Endothelial cell of umbilical vein (primary cell): ENCODE measurements around the gene MID1IP1. TPM values are rescaled to one million over a fixed set of nuclear protein-coding genes. Genes with fewer than 3 reads are reported as not detected.

Experiments
- BruUV-seq: library from RNA; stranded (reverse); fragments of 400-500 nt; replicated peaks from 2 replicates; lab custom pipeline; 2021; lab: Mats Ljungman, UMichigan
- CTCF ChIA-PET: fragments of 300-600, 350-600 bp; sonication (Branson Sonifier 250); formaldehyde crosslinking; loops from one replicate; lab custom pipeline; 2021; ENCODE audit warnings: antibody characterized with exemption, inconsistent platforms; lab: Charles Lee
- POLR2A ChIA-PET: fragments of 300-600, 350-600 bp; sonication (Branson Sonifier 250); formaldehyde crosslinking; loops from one replicate; lab custom pipeline; 2021; ENCODE audit warnings: antibody characterized with exemption, inconsistent platforms; lab: Charles Lee
- DNase-seq: peaks from one replicate; pipeline ENCODE4 v3.0.0-alpha.2; 2011; ENCODE audit warnings: low read depth, low spot score
- FAIRE-seq: peaks from 2 replicates; lab custom pipeline; 2011; peaks lifted over from hg19 to GRCh38; lab: Jason Lieb, UNC
- H2AFZ ChIP-seq: 2 replicates; pipeline ENCODE4 v1.6.0; 2012; ENCODE audit warnings: low read depth, low read length, control low read depth, inconsistent platforms
- H3K27ac ChIP-seq: 2 replicates; pipeline ENCODE4 v1.5.1; 2011; ENCODE audit warnings: low read depth, mild to moderate bottlenecking, control low read depth, low read length, moderate library complexity; ENCODE audit not compliant: insufficient read depth
- H3K27me3 ChIP-seq, 2 experiments: 2 replicates each; pipeline versions ENCODE4 v1.6.0 to v1.6.1; 2011; ENCODE audit warnings: low read length in 2 of 2, mixed read lengths in 1 of 2; ENCODE audit not compliant: control insufficient read depth in 2 of 2, insufficient read depth in 2 of 2
- H3K36me3 ChIP-seq, 2 experiments: 2 replicates in 1 of 2; 3 replicates in 1 of 2; pipeline ENCODE4 v1.5.1; 2011; ENCODE audit warnings: low read length in 2 of 2, mild to moderate bottlenecking in 1 of 2, moderate library complexity in 1 of 2; ENCODE audit not compliant: control insufficient read depth in 2 of 2, insufficient read depth in 2 of 2; ENCODE audit errors: extremely low read depth in 1 of 2
- H3K4me1 ChIP-seq: 3 replicates; pipeline ENCODE4 v1.5.1; 2011; ENCODE audit warnings: mild to moderate bottlenecking, low read length; ENCODE audit not compliant: control insufficient read depth, insufficient read depth; ENCODE audit errors: extremely low read depth
- H3K4me2 ChIP-seq: 2 replicates; pipeline ENCODE4 v1.6.1; 2011; ENCODE audit warnings: low read length, control low read depth, mixed read lengths; ENCODE audit not compliant: insufficient read depth
- H3K4me3 ChIP-seq, 3 experiments: fragments of 200-600 bp in 1 of 3; sonication (generic), shearing (Covaris generic) in 1 of 3; replicated peaks in 1 of 3; 2 replicates each; pipeline ENCODE4 v1.5.1; 2011 to 2016; ENCODE audit warnings: control low read depth in 3 of 3, low read length in 3 of 3, mild to moderate bottlenecking in 2 of 3, inconsistent platforms in 1 of 3, low read depth in 1 of 3, moderate library complexity in 1 of 3; ENCODE audit not compliant: insufficient read depth in 1 of 3
- H3K79me2 ChIP-seq: 2 replicates; pipeline ENCODE4 v1.6.0; 2012; ENCODE audit warnings: low read length, inconsistent platforms; ENCODE audit not compliant: control insufficient read depth, insufficient read depth
- H3K9ac ChIP-seq: replicated peaks from 2 replicates; pipeline ENCODE3; 2011; ENCODE audit warnings: low read length, control low read depth; ENCODE audit not compliant: insufficient read depth; ENCODE audit errors: extremely low read depth
- H3K9me1 ChIP-seq: replicated peaks from 3 replicates; pipeline ENCODE4 v1.6.0; 2011; ENCODE audit warnings: mild to moderate bottlenecking, low read length; ENCODE audit not compliant: control insufficient read depth, insufficient read depth; ENCODE audit errors: extremely low read depth
- H3K9me3 ChIP-seq: replicated peaks from 2 replicates; pipeline ENCODE4 v1.5.1; 2012; ENCODE audit warnings: low read length, inconsistent platforms; ENCODE audit not compliant: control insufficient read depth, insufficient read depth
- H4K20me1 ChIP-seq: replicated peaks from 2 replicates; pipeline ENCODE3; 2011; ENCODE audit warnings: mild to moderate bottlenecking, low read length; ENCODE audit not compliant: control insufficient read depth, insufficient read depth; ENCODE audit errors: extremely low read depth
- CTCF ChIP-seq, 2 donors: IDR thresholded peaks; 1 replicate in 1 of 2; 2 replicates in 1 of 2; pipeline ENCODE4 v1.5.1; 2011; ENCODE audit warnings: low read length in 2 of 2, mild to moderate bottlenecking in 2 of 2, moderate library complexity in 2 of 2, control low read depth in 1 of 2, inconsistent platforms in 1 of 2, low read depth in 1 of 2; ENCODE audit not compliant: insufficient read depth in 1 of 2; ENCODE audit errors: extremely low read depth in 1 of 2
- EZH2 ChIP-seq: IDR thresholded peaks from 2 replicates; pipeline ENCODE4 v1.6.1; 2012; ENCODE audit warnings: borderline replicate concordance, low read depth, mild to moderate bottlenecking, moderate library complexity, low read length, inconsistent platforms; ENCODE audit not compliant: severe bottlenecking
- FOS ChIP-seq: IDR thresholded peaks from 2 replicates; pipeline ENCODE4 v1.6.1; 2011; ENCODE audit warnings: mild to moderate bottlenecking, low read length, moderate library complexity, borderline replicate concordance; ENCODE audit not compliant: insufficient read depth
- GATA2 ChIP-seq: IDR thresholded peaks from 2 replicates; pipeline ENCODE4 v1.7.0; 2011; ENCODE audit warnings: low read depth, mild to moderate bottlenecking, moderate library complexity, mixed read lengths, low read length; ENCODE audit not compliant: insufficient read length, insufficient read depth
- JUN ChIP-seq: IDR thresholded peaks from 2 replicates; pipeline ENCODE4 v1.6.1; 2011; ENCODE audit warnings: borderline replicate concordance, low read depth; ENCODE audit not compliant: insufficient read length, insufficient read depth
- MYC ChIP-seq: IDR thresholded peaks from one replicate; pipeline ENCODE4 v1.6.1; 2011; ENCODE audit warnings: mild to moderate bottlenecking, low read depth, low read length
- POLR2A ChIP-seq: IDR thresholded peaks from 2 replicates; pipeline ENCODE4 v1.6.1; 2012; ENCODE audit warnings: low read depth, mild to moderate bottlenecking, control low read depth, low read length
- POLR2AphosphoS5 ChIP-seq: IDR thresholded peaks from 2 replicates; pipeline ENCODE4 v1.6.1; 2012; ENCODE audit warnings: low read depth, mild to moderate bottlenecking, control low read depth, low read length, moderate library complexity; ENCODE audit not compliant: insufficient read depth
- dilution Hi-C: fragments of 300-500 bp; cut with MboI; formaldehyde crosslinking; loops from one replicate; pipeline ENCODE4 v1.15.0; 2019; ENCODE audit warnings: low sequenced_read_pairs; ENCODE audit not compliant: extremely low pct_ligation_motif_present
- intact Hi-C: fragments of 100-400 bp; cut with micrococcal nuclease; formaldehyde crosslinking; loops from one replicate; pipeline ENCODE4 v1.10.0; 2022
- polyA plus RNA-seq, 4 experiments: library from polyadenylated mRNA; depleted of rRNA in 3 of 4; stranded (reverse) in 3 of 4; unstranded in 1 of 4; fragments of >200 nt; gene quantifications; 2 replicates each; pipeline versions ENCODE4 v1.2.1 to v1.2.3, GENCODE V29; 2011 to 2012; ENCODE audit warnings: missing spikeins in 1 of 4
- total RNA-seq: library from RNA; stranded (reverse); gene quantifications from 2 replicates; pipeline ENCODE4 v1.2.3, GENCODE V29; 2021
- TF ChIP-seq, protein P1 (sequence below): IDR thresholded peaks from 2 replicates; pipeline ENCODE4 v1.6.1; 2011; ENCODE audit not compliant: insufficient read depth, insufficient read length

The MID1IP1 gene
- total and polyA plus RNA-seq, 2 donors (not counting 3 experiments of a cell fraction or from before 2014, with no cell fraction given) = 23.2 to 25.1 TPM

DNA sequence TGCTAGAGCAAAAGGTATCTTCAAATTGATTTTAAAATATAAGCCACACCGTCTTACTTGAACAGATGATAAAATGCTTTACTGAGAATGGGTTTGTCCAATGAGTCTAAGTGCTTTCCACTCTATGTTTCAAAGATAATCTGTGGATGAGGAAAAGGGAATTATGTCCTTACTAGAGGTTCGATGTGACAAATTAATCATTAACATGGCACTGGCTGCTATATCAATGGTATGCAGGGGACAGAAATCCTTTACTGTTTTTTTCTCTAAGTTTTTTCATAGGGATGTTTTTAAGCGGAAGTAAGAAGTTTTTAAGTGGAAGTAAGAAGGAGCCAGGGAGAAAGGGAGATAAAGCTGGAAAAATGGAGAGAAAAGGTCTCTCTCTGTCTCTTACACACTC lies 38.0 kb downstream of the MID1IP1 start:
- peaks cover 0 to 2% of the 10 kb centered on the region in 2 experiments for H3K27me3 ChIP-seq
- ChIA-PET POLR2A (no interaction called here), CTCF (no interaction called here)
- no peak overlapping the region for H3K27ac ChIP-seq
- BruUV-seq = no TSS peak
- no peak overlapping the region for H3K4me2 ChIP-seq
- no peak overlapping the region for H2AFZ ChIP-seq
- no peak for DNase-seq
- H3K9ac ChIP-seq = no peak overlapping the region
- dilution Hi-C loops = no loop called here
- intact Hi-C loops = no loop called here
- H3K9me3 ChIP-seq = no peaks in the 10 kb centered on the region
- no peak for TF ChIP-seq GATA2
- TF ChIP-seq POLR2A = no peak
- no peak for TF ChIP-seq FOS
- no peak for TF ChIP-seq CTCF (IDR thresholded peaks at IDR 0.05; ENCODE audit: extremely low read depth in 1 of 2, insufficient read depth in 1 of 2, low read depth in 1 of 2, low read length in 2 of 2)
- TF ChIP-seq EZH2 = no peak
- TF ChIP-seq JUN = no peak
- no peak for TF ChIP-seq MYC
- TF ChIP-seq POLR2AphosphoS5 = no peak
- TF ChIP-seq, protein P1, sequence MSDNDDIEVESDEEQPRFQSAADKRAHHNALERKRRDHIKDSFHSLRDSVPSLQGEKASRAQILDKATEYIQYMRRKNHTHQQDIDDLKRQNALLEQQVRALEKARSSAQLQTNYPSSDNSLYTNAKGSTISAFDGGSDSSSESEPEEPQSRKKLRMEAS = no peak
- H4K20me1 ChIP-seq = no peaks in the 10 kb centered on the region
- no peaks in the 10 kb centered on the region for H3K79me2 ChIP-seq
- H3K4me1 ChIP-seq = no peaks in the 10 kb centered on the region
- no peaks in the 10 kb centered on the region for H3K9me1 ChIP-seq
- H3K4me3 ChIP-seq = no peak overlapping the region
- no peaks in the 10 kb centered on the region for H3K36me3 ChIP-seq
- no peak for FAIRE-seq
